ENCODE data around the gene CIBAR2. TPM values are rescaled to one million over a fixed set of nuclear protein-coding genes. Genes with fewer than 3 reads are reported as not detected.

CIBAR2 gene
- total RNA-seq, 1 donor from 2014 or later = 0.23 TPM

DNA sequence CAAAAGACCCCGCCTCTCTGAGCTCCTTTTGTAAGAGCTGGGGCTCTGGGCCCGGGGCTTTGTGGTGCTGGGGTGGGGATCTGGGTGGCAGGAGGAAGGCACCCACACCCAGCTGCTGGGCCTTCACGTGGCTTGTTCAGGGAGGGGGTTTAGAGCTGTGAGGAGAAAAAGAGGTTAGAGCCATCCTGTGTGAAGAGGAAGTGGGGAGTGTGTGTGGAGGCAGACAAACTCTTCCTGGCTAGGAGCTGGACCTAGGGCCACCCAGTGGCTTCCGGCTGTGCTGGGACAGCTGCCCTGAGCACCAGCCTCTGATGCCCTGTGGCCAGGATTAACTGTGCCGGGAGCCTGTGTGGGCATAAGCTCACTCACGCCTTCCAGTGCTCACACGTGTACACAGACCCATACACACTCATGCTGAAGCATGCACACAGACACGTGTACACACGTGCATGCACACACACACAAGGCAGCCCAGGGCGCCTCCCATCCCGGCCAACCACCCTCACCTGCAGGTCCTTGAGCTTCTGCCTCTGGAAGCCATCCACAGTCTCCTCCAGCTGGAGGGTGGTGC, 7.4 kb downstream of the CIBAR2 start:
- no peak for DNase-seq (ENCODE audit: extremely low read depth, low read depth, low spot score)

DNA sequence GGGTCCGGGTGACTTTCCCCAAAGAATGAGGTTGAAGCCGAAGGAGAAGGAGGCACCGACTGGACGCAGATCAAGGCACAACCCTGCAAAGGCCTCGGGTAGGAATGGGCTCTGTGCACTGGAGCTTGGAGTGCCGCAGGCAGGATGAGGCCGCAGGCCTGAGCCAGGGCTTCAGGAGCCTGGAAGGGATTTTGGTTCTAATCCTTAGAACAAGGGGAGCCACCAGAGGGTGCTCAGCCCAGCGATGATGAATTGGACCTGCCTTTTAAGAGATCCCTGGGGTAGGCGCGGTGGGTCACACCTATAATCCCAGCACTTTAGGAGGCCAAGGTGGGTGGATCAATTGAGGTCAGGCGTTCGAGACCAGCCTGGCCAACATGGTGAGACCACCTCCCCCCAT, 8.1 kb downstream of the CIBAR2 start:
- no peak for DNase-seq (ENCODE audit: extremely low read depth, low read depth, low spot score)

DNA sequence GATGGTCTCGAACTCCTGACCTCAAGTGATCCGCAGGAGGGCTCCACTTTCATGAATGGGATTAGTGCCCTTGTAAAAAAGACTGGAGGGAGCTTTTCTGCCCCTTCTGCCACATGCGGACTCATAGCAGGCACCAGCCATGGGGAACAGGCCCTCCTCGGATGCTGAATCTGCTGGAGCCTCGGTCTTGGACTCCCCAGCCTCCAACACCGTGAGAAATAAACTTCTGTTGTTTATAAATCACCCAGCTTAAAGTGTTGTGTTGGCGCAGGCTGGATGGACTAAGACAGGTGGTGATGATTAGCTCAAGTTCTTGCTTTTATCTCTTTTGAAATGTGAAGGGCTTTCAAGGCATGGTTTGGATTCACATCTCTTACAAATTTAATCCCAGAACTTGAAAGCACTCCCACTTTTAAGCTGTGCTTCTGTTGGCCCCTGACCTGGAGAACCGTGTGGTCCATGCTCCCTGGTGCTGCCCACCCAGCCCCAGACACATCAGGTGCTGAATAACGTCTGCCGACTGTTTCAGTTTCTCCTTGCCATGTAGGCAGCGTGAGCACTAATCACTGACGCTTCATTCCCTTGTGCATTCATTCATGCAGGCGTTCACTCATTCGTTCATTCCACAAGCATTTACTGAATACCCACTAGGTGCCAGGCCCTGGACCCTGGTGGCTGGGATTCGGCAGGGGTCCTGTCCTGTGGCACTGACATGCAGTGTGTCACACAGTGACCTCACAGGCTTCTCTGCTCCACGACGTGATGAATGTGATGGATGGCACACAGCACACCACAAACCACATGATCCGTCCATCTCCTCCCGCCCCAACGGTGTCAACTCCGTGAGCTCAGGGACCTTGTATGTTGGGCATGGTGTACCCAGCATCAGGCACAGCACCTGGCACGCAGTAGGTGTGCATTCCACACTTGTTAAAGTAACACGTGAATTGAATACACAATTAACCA, 8.9 kb downstream of the CIBAR2 start:
- no peak for DNase-seq (ENCODE audit: extremely low read depth, low read depth, low spot score)

DNA sequence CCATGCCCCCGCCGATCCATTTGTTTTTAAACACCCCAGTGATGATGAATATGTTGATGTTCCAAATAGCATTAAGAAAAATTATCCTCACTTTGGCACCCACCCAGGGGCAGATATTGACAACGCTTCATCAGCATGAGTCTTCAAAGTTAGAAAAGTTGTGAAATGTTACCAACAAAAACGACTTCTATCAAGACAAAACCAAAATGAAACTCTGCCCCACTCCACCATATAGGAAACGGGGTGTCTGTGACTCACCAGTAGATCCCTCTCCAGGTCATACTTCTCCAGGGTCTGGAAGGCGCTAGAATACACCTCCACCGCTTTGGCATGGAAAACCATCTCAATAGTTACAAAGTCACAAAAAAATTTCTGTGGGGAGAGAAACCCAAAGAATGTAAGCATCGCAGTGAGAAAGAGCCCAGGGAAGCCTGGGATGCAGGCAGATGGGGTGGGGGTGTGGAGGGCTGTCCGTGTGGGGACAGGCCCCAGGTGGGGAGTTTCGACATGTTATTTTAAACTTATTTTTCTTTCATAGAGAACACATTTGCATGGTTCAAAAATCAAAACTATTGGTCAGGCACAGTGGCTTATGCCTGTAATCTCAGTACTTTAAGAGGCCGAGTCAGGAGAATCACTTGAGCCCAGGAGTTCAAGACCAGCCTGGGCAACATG, 10.2 kb downstream of the CIBAR2 start:
- no peak for DNase-seq (ENCODE audit: extremely low read depth, low read depth, low spot score)

DNA sequence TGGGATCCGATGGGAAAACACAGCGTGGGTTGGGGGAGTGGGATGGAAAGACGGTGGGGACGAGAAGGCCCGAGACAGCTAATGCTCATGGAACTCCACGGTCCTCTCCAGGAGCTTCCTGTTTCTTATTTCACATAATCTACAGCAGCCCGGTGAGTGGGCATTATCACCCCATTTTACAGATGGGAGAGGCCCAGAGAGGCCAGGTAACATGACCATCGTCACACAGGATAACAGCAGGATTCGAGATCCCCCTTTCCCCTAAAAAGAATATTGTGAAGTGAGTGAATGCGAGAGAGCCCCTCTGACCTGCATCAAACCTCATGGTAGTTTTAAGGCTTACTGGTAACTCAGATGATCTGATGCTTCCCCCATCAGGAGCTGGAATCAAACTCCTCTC, 12.0 kb downstream of the CIBAR2 start:
- DNase-seq (ENCODE audit: extremely low read depth, low read depth, low spot score) = no peak

DNA sequence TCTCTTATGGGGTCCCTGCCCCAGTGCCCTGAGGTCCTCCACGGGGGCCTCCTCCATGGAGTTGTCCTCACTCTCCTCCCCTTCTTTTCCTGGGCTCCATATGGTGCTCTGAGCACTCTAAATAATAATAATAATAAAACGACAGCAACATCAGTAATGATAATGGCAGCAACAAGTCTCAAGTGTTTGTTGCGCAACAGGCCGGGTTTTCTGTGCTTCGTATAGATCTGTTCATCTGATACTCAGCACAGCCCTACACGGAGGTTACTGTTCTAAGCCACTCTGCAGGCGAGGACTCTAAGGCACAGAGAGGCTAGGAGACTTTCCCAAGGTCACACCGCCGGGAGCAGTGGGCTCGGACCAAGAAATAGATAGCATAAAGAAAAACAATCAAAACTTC, 13.7 kb downstream of the CIBAR2 start:
- no peak for DNase-seq (ENCODE audit: extremely low read depth, low read depth, low spot score)

DNA sequence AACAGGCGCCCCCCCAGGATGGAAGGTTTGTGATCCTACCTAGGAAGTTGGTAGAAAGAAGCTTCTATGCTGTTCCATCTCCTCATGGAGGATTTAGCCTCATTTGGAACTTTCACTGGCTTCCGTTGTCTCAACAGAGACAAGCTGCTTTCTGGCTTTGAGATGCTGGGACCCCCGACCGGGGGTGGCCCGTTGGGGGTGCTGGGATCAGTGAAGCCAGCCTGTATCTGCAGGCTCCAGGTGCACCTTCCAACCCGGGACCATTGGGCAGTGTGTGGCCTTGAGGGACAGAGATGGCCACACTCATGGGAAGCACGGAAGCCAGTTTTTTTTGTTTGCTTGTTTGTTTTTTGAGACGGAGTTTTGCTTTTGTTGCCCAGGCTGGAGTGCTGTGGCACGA, 15.4 kb downstream of the CIBAR2 start:
- no peak for DNase-seq (ENCODE audit: extremely low read depth, low read depth, low spot score)

DNA sequence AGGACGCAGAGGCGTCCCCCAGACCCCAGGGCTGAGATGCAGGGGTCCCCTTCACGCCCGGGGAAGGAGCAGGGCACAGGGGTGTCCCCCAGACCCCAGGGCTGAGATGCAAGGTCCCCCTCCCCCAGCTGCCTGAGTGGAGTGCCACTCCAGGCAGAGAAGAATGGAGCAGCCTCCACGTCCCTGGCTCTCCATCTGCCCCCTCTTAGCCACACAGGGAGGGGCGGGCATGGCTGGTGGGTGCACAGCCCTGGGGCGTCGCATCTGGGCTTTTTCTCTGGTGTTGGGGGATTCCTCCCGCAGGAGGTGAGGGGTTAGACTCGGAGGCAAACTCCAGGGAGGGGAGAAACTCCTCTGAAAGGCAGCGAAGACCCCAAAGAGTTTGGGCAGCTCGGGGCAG, 17.5 kb downstream of the CIBAR2 start:
- no peak for DNase-seq (ENCODE audit: extremely low read depth, low read depth, low spot score)

DNA sequence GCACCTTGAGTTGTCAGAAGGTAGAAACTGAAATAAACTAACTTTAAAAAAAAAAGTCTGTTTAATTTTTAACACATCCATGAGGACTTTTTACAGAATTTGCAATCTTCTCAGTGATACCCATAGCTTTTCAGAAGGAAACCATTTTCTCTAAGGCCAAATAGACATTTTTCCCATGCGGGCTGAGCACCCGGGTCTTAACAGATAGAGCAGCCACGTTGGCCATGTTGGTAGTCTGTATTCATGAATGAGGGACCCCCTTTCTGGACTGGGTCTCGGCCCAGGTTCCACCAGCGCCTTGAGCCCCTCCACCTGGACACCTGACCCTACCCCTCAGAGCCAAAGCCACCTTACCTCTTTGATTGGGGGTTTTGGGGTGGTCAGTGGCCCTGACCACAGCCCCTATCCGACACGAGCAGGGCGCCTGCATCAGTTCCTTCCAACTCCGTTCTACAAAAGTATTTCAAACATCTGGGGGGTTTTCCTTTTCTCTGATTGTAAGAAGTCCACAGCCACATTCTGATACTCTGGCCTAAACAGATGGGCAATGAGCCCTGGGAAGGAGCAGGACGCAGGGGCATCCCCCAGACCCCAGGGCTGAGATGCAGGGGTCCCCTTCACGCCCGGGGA, 18.0 kb downstream of the CIBAR2 start:
- no peak for DNase-seq (ENCODE audit: extremely low read depth, low read depth, low spot score)

DNA sequence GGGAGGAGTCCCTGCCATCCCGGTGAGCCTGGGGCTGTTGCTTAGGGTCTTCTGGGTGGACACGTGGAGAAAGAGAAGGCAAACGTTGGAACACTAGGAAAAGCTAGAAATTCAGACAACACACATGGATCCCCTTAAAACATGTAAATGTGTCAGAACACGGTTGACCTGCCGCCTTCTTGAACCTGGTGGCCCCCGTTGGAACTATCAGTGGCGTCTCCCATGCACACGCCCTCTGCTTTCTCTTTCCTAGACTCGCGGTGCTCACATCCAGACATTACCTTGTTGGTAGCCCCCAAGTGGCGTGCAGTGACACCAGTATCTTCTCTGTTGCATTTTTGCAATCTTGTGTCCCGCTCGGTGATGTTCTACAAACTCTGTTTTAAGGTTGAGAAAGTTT, 18.6 kb downstream of the CIBAR2 start:
- DNase-seq (ENCODE audit: extremely low read depth, low read depth, low spot score) = no peak

DNA sequence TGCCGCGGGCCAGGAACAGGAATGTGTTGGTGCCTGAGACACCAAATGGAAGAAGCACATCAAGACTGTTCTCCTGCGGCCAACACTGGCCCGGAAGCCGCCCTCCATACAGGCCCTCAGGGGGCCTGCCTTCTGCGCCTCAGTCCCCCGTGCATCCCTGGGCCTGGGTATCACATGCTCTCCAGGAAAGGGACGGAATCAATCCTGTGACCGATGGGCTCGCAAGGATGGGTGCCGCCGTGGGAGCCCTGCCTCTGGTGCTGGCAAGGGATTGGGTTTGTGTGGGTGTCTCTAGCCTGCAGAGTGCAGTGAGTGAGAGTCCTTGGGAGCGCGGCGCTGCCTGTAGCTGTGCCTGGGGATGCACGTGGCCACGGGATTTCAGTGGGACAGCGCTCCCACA, 19.4 kb downstream of the CIBAR2 start:
- no peak for DNase-seq (ENCODE audit: extremely low read depth, low read depth, low spot score)

DNA sequence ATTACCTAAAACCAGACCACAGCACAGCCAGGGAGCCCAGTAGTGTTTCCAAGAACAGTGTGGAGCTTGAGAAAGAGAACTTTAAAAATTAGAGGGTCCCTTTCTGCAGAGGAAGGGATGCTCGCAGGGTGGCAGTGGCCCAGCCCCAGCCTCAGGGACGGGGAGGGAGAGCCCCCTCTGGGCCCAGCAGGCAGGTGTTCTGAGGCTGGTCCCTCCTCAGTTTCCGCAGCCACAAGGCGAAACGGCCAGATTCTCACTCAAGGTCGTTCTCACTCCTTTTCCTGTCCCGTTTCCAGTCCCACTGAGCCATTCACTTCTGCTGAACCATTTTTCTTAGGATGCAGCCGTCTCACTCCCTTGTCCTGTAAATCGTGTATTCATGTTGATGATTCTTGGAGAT, 20.0 kb downstream of the CIBAR2 start:
- no peak for DNase-seq (ENCODE audit: extremely low read depth, low read depth, low spot score)

DNA sequence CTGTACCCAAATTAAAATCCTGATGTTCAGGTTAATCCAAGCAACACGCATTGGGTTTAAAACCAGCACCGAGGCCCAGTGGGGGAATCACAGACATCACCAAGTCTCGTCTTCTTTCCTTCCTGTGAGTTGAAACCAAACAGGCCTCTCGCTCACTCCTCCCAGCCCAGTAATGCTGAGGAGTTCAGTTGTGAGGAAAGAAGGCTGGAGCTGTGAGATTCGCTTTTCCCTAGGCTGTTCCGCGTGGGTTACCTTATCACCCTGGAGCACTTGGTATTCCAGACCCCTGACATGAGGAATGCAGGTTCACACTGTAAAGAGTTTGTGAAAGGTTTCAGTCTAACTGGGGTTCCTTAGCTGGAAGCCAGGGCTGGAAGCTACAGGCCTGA, 20.8 kb downstream of the CIBAR2 start:
- no peak for DNase-seq (ENCODE audit: extremely low read depth, low read depth, low spot score)

DNA sequence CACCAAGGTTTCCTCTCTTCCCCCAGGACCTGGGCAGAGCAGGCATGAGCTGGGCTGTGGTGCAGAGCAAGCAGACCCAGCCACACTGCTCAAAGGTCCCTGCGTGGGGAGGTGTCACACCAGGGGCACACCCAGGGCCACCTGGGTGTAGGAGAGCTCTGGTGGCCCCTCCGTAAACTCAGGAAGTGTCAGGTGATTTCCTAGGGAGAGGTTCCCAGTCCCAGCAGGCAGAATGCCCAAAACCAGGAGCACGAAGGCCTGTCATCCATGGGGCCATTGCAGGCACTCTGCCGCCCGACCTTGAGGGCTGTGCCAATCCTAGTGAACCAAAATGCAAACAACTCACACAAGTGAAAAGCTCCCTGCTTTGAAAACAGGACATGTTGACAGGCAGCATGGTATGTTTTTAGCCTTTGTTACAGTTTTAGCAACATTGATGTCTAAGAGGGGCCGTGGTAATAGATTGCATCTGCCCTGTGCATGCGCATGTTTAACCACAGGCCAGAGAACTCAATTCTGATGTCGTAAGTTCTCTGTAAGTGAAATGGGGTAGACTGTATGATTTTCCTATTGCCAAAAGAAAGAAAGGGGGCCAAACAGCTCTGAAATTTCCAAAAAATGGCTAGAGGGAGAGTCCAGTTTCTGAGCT, 21.3 kb downstream of the CIBAR2 start:
- DNase-seq (ENCODE audit: extremely low read depth, low read depth, low spot score) = no peak

DNA sequence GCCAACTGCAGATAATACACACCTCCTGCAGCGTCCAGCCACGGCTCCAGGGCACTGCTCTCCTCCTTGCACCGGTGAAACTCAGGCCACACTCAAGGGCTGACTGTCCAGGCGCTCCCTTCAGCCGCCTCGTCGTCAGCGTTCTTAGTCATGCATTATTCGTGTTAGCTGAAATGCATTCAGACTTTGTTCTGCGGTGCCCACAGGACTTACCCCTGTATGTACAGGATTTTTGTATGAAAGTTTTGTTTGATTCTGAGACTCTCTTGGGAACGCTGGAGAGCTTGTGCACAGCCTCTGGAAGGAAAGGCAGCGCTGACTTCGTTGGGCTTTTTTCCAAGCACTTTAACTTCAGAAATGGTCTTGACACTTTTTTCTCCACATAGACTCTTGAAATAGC, 22.1 kb downstream of the CIBAR2 start:
- no peak for DNase-seq (ENCODE audit: extremely low read depth, low read depth, low spot score)

DNA sequence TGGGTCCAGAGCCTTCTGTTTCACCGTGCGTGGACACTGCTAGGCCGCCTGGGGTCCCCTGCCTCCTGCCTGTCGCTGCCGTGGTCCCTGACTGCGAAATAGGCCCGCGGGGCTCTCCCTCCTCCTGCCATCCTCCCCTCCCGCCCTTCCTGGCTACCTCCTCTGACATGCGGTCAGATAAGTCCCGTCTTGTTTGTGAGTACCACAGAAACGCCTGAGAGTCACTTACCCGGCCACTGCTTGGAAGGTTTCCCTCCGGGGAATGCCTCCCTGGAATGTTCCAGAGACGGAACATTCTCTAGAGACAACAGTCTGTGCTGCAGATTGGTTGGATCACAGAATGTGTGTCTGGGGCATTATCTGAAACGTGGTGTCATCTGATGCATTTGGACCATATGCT, 22.7 kb downstream of the CIBAR2 start:
- DNase-seq (ENCODE audit: extremely low read depth, low read depth, low spot score) = no peak

DNA sequence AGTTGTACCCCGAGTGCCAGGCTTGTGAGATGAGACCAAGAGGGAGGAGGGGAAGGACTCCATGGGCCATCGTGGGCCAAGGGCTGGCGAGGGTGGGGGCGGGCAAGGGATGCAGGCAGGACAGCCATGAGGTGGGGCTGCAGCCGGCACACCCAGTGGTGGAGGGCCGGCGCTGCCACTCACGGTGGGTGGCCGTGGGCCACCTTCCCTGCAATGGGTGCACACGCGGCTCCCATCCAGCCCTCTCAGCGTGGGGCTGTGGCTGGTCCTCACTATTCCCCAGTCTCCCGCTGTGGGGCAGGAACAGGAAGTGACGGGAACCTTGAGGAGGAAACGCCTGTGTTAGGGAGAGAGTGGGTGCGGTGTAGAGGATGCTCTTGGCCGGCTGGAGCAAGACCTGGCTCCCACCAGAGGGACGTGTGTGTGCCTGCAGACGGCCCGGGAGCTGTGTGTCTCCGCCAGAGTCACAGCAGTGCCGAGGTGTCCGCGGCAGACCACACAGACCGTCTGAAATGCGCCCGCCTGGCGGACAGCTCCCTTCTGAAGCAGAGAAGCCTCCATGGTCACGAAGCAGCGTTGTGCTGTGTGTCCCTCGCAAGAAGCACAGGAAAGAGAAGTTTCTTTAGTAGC, 23.6 kb downstream of the CIBAR2 start:
- DNase-seq (ENCODE audit: extremely low read depth, low read depth, low spot score) = no peak

DNA sequence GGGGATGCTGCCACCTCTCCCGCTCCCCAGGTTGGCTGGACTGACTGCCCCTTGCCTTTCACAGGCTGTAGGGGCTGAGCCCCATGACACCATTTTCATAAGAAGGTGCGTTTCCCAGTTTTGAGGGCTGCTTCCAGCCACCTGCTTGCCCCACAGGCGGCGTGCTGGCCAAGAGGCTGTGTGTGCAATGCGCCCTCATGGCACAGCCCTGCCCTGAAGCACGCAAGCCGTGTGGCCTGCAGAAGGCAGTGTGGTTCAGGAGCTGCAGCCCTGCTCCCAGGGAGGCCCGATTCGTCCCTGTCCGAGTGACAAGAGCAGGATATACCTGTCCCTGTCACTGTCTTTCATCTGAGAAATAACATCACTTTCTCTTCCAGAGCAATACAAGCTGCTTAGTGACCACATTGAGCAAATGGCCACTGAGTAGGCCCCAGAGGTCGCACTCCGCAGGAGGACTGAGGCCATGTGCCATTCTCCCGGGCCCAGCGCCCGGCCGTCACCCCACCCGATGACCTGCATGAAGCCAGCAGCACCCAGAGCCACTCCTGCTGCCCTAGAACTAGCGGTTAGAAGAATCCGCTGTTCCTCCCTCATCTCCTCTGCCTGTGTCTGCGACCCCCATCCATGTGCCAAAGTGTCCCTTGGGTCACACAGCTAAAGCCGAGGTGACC, 24.2 kb downstream of the CIBAR2 start:
- DNase-seq (ENCODE audit: extremely low read depth, low read depth, low spot score) = no peak

DNA sequence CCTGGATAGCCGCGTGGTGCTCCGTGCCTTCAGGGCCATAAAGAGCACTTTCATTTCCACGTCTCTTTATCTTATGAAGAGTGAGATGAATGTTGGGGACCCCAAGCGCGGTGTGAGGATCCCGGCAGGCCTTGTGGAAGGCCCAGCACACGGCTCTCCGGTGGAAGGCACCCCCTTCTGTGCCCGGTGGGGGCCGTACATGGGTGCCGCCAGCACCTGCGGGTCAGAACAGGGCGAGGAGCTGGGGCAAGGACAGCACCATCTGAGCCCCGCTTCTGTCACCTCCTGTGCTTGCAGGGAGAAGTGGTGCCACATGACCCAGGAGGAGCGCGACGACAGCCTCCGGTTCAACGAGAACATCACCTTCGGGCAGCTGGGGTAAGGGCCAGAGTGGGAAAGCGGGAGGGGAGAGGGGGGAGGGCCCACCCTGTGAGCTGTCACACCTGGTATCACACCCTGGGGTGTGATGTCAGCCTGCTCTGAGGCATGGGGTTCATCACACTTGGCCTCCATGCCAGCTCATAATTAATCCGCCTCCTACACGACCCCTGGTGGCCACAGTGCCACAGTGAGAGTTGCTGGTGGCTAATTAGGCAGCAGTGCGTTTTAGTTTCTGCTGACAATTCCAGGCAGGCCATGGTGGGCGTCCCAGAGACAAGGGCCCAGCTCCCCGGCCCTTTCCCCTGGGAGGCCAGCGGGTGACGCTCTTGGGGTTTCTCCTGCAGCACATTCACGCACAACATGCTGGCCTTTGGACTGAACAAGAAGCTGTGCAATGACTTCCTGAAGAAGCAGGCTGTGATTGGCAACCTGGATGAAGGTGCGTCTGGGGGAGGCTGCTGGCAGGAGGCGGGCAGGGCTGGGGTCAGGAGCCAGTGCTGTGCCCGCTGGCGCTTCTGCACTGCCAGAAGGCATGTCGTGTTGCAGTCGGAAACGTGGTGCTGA, 25.7 kb downstream of the CIBAR2 start:
- DNase-seq (ENCODE audit: extremely low read depth, low read depth, low spot score) = peak; percentile 1

Measured in glomerular endothelial cell (primary cell).